Measurements from ENCODE around the gene ACVR1.
"Not testable (repeated sequence)": the region's sequence is repeated elsewhere in the genome, so short reads cannot be mapped to it uniquely, and the experiment has no call there.

The ACVR1 gene

GRCh38 chr2:157827377-157827776, 48.8 kb downstream of the ACVR1 start:
- DNase-seq (ENCODE audit: low spot score), result no peak

DNA sequence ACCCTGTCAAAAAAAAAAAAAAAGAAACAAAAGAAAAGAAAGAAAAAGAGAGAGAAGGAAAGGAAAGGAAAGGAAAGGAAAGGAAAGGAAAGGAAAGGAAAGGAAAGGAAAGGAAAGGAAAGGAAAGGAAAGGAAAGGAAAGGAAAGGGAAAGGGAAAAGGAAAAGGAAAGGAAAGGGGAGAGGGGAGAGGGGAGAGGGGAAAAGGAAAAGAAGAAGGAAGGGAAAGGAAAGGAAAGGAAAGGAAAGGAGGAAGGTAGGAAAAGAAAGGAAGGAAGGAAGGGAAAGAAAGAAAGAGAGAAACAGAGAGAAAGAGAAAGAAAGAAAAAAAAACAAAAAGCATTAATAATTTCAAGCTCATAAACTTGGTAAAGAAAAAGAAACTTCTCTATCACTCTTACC, 49.5 kb downstream of the ACVR1 start:
- not testable (repeated sequence) for H3K4me3 ChIP-seq (ENCODE audit: severe bottlenecking); ATAC-seq (ENCODE audit: low read depth); DNase-seq (ENCODE audit: low spot score); H3K9me3 ChIP-seq (ENCODE audit: severe bottlenecking); H3K27me3 ChIP-seq (ENCODE audit: insufficient read depth, poor library complexity, severe bottlenecking); H3K36me3 ChIP-seq (ENCODE audit: low read depth)
- Histone ChIP-seq H3K27ac (ENCODE audit: poor library complexity, severe bottlenecking) (peak overlapping the region; percentile 10), H3K4me1 (ENCODE audit: insufficient read depth, poor library complexity, severe bottlenecking) (peaks cover 19% of the 10 kb centered on the region)

More at GRCh38 chr2:157827377-157827776, 48.8 kb downstream of the ACVR1 start:
- Histone ChIP-seq H3K4me1 (ENCODE audit: insufficient read depth, poor library complexity, severe bottlenecking) (peaks cover 23% of the 10 kb centered on the region), H3K36me3 (ENCODE audit: low read depth) (no peaks in the 10 kb centered on the region), H3K9me3 (ENCODE audit: severe bottlenecking) (no peaks in the 10 kb centered on the region), H3K27me3 (ENCODE audit: insufficient read depth, poor library complexity, severe bottlenecking) (no peaks in the 10 kb centered on the region), H3K27ac (ENCODE audit: poor library complexity, severe bottlenecking) (no peak overlapping the region), H3K4me3 (ENCODE audit: severe bottlenecking) (no peak overlapping the region)
- TF ChIP-seq, protein P1, sequence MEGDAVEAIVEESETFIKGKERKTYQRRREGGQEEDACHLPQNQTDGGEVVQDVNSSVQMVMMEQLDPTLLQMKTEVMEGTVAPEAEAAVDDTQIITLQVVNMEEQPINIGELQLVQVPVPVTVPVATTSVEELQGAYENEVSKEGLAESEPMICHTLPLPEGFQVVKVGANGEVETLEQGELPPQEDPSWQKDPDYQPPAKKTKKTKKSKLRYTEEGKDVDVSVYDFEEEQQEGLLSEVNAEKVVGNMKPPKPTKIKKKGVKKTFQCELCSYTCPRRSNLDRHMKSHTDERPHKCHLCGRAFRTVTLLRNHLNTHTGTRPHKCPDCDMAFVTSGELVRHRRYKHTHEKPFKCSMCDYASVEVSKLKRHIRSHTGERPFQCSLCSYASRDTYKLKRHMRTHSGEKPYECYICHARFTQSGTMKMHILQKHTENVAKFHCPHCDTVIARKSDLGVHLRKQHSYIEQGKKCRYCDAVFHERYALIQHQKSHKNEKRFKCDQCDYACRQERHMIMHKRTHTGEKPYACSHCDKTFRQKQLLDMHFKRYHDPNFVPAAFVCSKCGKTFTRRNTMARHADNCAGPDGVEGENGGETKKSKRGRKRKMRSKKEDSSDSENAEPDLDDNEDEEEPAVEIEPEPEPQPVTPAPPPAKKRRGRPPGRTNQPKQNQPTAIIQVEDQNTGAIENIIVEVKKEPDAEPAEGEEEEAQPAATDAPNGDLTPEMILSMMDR (IDR thresholded peaks at IDR 0.05; ENCODE audit: poor library complexity, severe bottlenecking), result no peak
- ATAC-seq (ENCODE audit: low read depth), result no peak

GRCh38 chr2:157825885-157826284, 50.2 kb downstream of the ACVR1 start:
- Histone ChIP-seq H3K27me3 (ENCODE audit: insufficient read depth, poor library complexity, severe bottlenecking) (no peaks in the 10 kb centered on the region), H3K27ac (ENCODE audit: poor library complexity, severe bottlenecking) (peak overlapping the region; percentile 10), H3K4me1 (ENCODE audit: insufficient read depth, poor library complexity, severe bottlenecking) (peaks cover 11% of the 10 kb centered on the region), H3K36me3 (ENCODE audit: low read depth) (no peaks in the 10 kb centered on the region), H3K9me3 (ENCODE audit: severe bottlenecking) (no peaks in the 10 kb centered on the region), H3K4me3 (ENCODE audit: severe bottlenecking) (no peak overlapping the region)
- TF ChIP-seq, protein P1 (IDR thresholded peaks at IDR 0.05; ENCODE audit: poor library complexity, severe bottlenecking), result no peak
- no peak for DNase-seq (ENCODE audit: low spot score)
- peak; percentile 94 for ATAC-seq (ENCODE audit: low read depth)

- H3K27ac ChIP-seq (ENCODE audit: poor library complexity, severe bottlenecking), result no peak overlapping the region
- peaks cover 5% of the 10 kb centered on the region; the same call in 1 of the 2 replicates for H3K36me3 ChIP-seq (ENCODE audit: low read depth)
- DNase-seq (ENCODE audit: low spot score) (no peak), ATAC-seq (ENCODE audit: low read depth) (no peak)
- H3K4me1 ChIP-seq (ENCODE audit: insufficient read depth, poor library complexity, severe bottlenecking), result peaks cover 4% of the 10 kb centered on the region
- TF ChIP-seq, protein P1 (IDR thresholded peaks at IDR 0.05; ENCODE audit: poor library complexity, severe bottlenecking), result no peak
- no peaks in the 10 kb centered on the region for H3K27me3 ChIP-seq (ENCODE audit: insufficient read depth, poor library complexity, severe bottlenecking)
- no peak overlapping the region for H3K4me3 ChIP-seq (ENCODE audit: severe bottlenecking)
- H3K9me3 ChIP-seq (ENCODE audit: severe bottlenecking), result no peaks in the 10 kb centered on the region
These were observed 53.1 kb downstream of the ACVR1 start for GRCh38 chr2:157822993-157823392.

- DNase-seq (ENCODE audit: low spot score), result no peak
- Histone ChIP-seq H3K4me1 (ENCODE audit: insufficient read depth, poor library complexity, severe bottlenecking) (peaks cover 4% of the 10 kb centered on the region), H3K9me3 (ENCODE audit: severe bottlenecking) (no peaks in the 10 kb centered on the region), H3K4me3 (ENCODE audit: severe bottlenecking) (no peak overlapping the region), H3K27ac (ENCODE audit: poor library complexity, severe bottlenecking) (no peak overlapping the region), H3K27me3 (ENCODE audit: insufficient read depth, poor library complexity, severe bottlenecking) (no peaks in the 10 kb centered on the region), H3K36me3 (ENCODE audit: low read depth) (peaks cover 6% of the 10 kb centered on the region; the same call in 1 of the 2 replicates)
- no peak for ATAC-seq (ENCODE audit: low read depth)
- TF ChIP-seq, protein P1 (IDR thresholded peaks at IDR 0.05; ENCODE audit: poor library complexity, severe bottlenecking), result no peak
These were observed 53.6 kb downstream of the ACVR1 start for GRCh38 chr2:157822533-157822932.
